Mucosa of rectum (tissue), 2 donors: ENCODE results near the gene KIAA0319L.
"Not testable (repeated sequence)": the region's sequence is repeated elsewhere in the genome, so short reads cannot be mapped to it uniquely, and the experiment has no call there.

Experiments
- H3K27ac ChIP-seq, 2 donors: one replicate each; pipeline ENCODE4 v1.7.0; 2013; ENCODE audit warnings: inconsistent platforms in 2 of 2, low read depth in 2 of 2, low read length in 2 of 2
- H3K27me3 ChIP-seq, 2 donors: one replicate each; pipeline ENCODE4 v1.7.0; 2013; ENCODE audit warnings: low read length in 2 of 2; ENCODE audit not compliant: control insufficient read depth in 2 of 2, insufficient read depth in 2 of 2
- H3K36me3 ChIP-seq, 2 donors: one replicate each; pipeline ENCODE4 v1.7.0; 2013; ENCODE audit warnings: low read length in 2 of 2; ENCODE audit not compliant: control insufficient read depth in 2 of 2, insufficient read depth in 2 of 2
- H3K4me1 ChIP-seq, 2 donors: one replicate each; pipeline ENCODE4 v1.7.0; 2013; ENCODE audit warnings: low read length in 2 of 2, mild to moderate bottlenecking in 1 of 2; ENCODE audit not compliant: control insufficient read depth in 2 of 2, insufficient read depth in 2 of 2
- H3K4me3 ChIP-seq, 2 donors: one replicate each; pipeline ENCODE4 v1.7.0; 2013; ENCODE audit warnings: low read length in 2 of 2
- H3K9ac ChIP-seq, 2 donors: one replicate each; pipeline ENCODE4 v1.7.0; 2013; ENCODE audit warnings: low read length in 2 of 2, low read depth in 1 of 2, mild to moderate bottlenecking in 1 of 2
- H3K9me3 ChIP-seq, 2 donors: one replicate each; pipeline ENCODE4 v1.7.0; 2013; ENCODE audit warnings: low read length in 2 of 2; ENCODE audit not compliant: control insufficient read depth in 2 of 2
- donor health status: healthy.
- donor health status: Normal muscosa, but diverticular disease.

The KIAA0319L gene

GRCh38 chr1:35594005-35594760 is 37.0 kb upstream of the KIAA0319L start:
- Histone ChIP-seq H3K36me3 (peaks cover 0 to 10% of the 10 kb centered on the region in 2 donors), H3K27me3 (no peaks in the 10 kb centered on the region), H3K9me3 (no peaks in the 10 kb centered on the region), H3K9ac (no peak overlapping the region), H3K27ac (no peak overlapping the region), H3K4me3 (no peak overlapping the region), H3K4me1 (no peaks in the 10 kb centered on the region)

- Histone ChIP-seq H3K36me3 (peaks cover 0 to 7% of the 10 kb centered on the region in 2 donors), H3K27ac (no peak overlapping the region), H3K4me1 (no peaks in the 10 kb centered on the region), H3K4me3 (no peak overlapping the region), H3K27me3 (no peaks in the 10 kb centered on the region), H3K9me3 (no peaks in the 10 kb centered on the region), H3K9ac (no peak overlapping the region)
Observed at GRCh38 chr1:35592991-35593769, 36.0 kb upstream of the KIAA0319L start.

GRCh38 chr1:35591211-35591610 is 34.0 kb upstream of the KIAA0319L start:
- Histone ChIP-seq H3K9ac (no peak overlapping the region), H3K36me3 (peaks cover 0 to 7% of the 10 kb centered on the region in 2 donors), H3K4me1 (no peaks in the 10 kb centered on the region), H3K27me3 (no peaks in the 10 kb centered on the region), H3K27ac (no peak overlapping the region), H3K9me3 (no peaks in the 10 kb centered on the region), H3K4me3 (no peak overlapping the region)

GRCh38 chr1:35590476-35591040 is 33.4 kb upstream of the KIAA0319L start:
- H3K36me3 ChIP-seq, result peaks cover 0 to 6% of the 10 kb centered on the region in 2 donors
- no peaks in the 10 kb centered on the region for H3K4me1 ChIP-seq
- no peaks in the 10 kb centered on the region for H3K9me3 ChIP-seq

GRCh38 chr1:35589516-35590427 is 32.6 kb upstream of the KIAA0319L start:
- H3K4me3 ChIP-seq, result no peak overlapping the region
- no peak overlapping the region for H3K27ac ChIP-seq
- H3K4me1 ChIP-seq, result no peaks in the 10 kb centered on the region
- H3K9me3 ChIP-seq, result no peaks in the 10 kb centered on the region
- H3K9ac ChIP-seq, result no peak overlapping the region
- H3K27me3 ChIP-seq, result no peaks in the 10 kb centered on the region
- peaks cover 0 to 5% of the 10 kb centered on the region in 2 donors for H3K36me3 ChIP-seq

More at GRCh38 chr1:35590476-35591040, 33.4 kb upstream of the KIAA0319L start:
- Histone ChIP-seq H3K27me3 (no peaks in the 10 kb centered on the region), H3K4me3 (no peak overlapping the region), H3K27ac (no peak overlapping the region), H3K9ac (no peak overlapping the region)

- H3K27me3 ChIP-seq, result no peaks in the 10 kb centered on the region
- H3K27ac ChIP-seq, result no peak overlapping the region
- H3K9ac ChIP-seq, result no peak overlapping the region
- no peaks in the 10 kb centered on the region for H3K4me1 ChIP-seq
- no peaks in the 10 kb centered on the region for H3K9me3 ChIP-seq
- H3K4me3 ChIP-seq, result no peak overlapping the region
- H3K36me3 ChIP-seq, result peaks cover 0 to 5% of the 10 kb centered on the region in 2 donors
Observed at GRCh38 chr1:35588197-35588910, 31.2 kb upstream of the KIAA0319L start.

GRCh38 chr1:35587736-35588135 is 30.5 kb upstream of the KIAA0319L start:
- no peak overlapping the region for H3K4me3 ChIP-seq
- H3K36me3 ChIP-seq, result peaks cover 0 to 5% of the 10 kb centered on the region in 2 donors
- no peak overlapping the region for H3K27ac ChIP-seq
- no peaks in the 10 kb centered on the region for H3K9me3 ChIP-seq
- no peaks in the 10 kb centered on the region for H3K27me3 ChIP-seq
- H3K4me1 ChIP-seq, result no peaks in the 10 kb centered on the region
- no peak overlapping the region for H3K9ac ChIP-seq

GRCh38 chr1:35586808-35587207 is 29.6 kb upstream of the KIAA0319L start:
- H3K27me3 ChIP-seq, result no peaks in the 10 kb centered on the region
- H3K4me3 ChIP-seq, result no peak overlapping the region
- H3K4me1 ChIP-seq, result no peaks in the 10 kb centered on the region
- no peak overlapping the region for H3K27ac ChIP-seq
- H3K9ac ChIP-seq, result no peak overlapping the region
- H3K9me3 ChIP-seq, result no peaks in the 10 kb centered on the region
- H3K36me3 ChIP-seq, result peaks cover 0 to 5% of the 10 kb centered on the region in 2 donors

- H3K27me3 ChIP-seq, H3K9me3 ChIP-seq, H3K36me3 ChIP-seq, H3K4me3 ChIP-seq, H3K27ac ChIP-seq, H3K9ac ChIP-seq, H3K4me1 ChIP-seq: not testable (repeated sequence)
Observed at GRCh38 chr1:35585805-35586204, 28.6 kb upstream of the KIAA0319L start.
